GM18519 (cell line): ENCODE data around the gene SH3PXD2A.

Source experiments
- ATAC-seq: cut with Tn5 transposase; IDR thresholded peaks from one replicate; pipeline ENCODE4 v1.9.1; 2021; ENCODE audit warnings: mild to moderate bottlenecking, moderate library complexity; ENCODE audit not compliant: unreplicated experiment, low FRiP score

SH3PXD2A gene

DNA sequence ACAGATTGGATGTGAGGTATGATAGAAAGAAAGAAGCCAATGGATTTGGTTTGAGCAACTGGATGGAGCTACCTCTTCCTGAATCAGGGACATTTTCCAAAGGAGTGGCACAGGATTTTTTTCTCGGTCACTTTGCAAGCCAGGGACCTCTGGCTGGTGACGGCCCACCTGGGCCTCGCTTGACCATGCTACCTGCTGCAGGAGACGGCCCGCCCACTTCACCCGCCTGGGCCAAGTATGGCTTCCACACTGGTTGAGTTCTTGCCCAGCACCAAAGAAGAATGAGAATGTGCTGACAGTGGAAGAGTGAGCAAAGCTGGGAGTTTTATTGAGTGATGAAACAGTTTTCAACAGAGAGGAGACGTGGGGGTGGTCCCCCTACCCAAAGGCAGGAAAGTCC is 24.5 kb upstream of the SH3PXD2A start:
- ATAC-seq: no peak

DNA sequence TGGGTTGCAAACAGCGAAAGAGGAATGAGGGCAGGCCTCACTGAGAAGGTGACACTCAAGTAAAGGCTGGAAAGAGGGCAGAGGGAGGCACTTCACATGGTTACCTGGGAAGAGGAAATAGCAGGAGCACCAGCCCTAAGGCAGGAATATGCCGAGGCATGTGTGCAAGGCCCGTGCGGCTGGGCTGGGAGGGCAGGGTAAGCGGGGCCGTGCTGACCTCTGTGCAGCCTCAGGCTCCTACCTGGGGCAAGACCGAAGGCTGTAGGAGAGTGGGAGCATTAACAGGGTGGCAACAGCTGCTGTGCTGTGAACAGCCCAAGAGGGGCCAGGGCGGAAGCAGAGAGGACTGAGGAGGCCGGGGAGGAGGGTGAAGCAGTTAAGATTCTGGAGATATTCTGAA is 24.0 kb upstream of the SH3PXD2A start:
- ATAC-seq: no peak

DNA sequence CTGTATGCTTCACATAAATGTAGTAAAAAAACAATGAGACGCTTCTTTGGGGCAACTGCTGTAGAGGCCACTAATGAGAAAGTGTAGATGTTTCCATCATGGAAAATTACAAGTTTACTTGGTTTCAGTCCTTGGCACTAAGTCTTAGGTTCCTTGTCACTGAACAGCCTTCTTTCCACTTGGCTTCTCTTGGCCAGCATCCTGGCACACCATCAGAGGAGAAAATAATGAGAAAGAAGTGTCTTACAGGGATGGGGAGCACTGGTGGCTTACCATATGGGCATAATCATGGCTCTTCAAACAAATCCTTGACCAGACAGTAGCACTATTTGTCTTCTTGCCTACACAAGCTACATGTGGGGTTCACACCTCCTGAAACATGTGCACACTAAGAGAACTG is 22.5 kb upstream of the SH3PXD2A start:
- no peak for ATAC-seq

DNA sequence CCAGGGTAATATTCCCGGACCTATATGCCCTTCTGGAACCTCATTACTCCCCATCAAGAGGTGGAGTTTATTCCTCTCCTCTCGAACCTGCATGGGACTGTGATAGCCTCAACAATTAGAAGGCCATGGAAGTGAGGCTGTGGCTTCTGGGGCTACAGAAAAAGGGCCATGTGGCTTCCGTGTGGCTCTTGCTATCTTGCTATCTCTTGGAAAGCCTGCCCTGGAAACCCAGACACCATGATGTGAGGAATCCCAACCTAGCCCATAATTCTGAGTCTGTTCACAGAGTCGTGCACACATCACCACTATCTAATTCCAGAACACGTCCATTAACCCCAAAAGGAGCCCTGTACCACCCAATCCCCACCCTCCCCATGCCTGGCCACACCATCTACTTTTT is 20.8 kb upstream of the SH3PXD2A start:
- ATAC-seq: no peak

DNA sequence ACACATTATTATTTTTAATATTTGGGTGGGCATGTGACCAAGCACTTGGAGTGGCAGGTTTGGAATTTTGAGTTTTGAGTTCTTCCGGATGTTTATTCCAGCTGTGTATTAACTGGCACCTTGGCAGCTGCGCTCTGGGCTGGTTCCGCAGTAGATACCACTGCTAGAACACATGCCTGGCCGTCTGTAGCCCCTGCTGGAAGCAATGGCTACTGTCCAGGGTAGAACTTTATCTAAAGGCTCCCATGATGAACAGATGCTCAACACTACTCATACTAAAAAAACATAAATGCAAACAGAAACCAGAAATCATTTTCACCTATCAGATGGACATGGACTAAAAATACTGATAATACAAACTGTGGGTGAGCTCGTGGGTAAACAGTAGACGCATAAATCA is 19.4 kb upstream of the SH3PXD2A start:
- ATAC-seq: no peak

DNA sequence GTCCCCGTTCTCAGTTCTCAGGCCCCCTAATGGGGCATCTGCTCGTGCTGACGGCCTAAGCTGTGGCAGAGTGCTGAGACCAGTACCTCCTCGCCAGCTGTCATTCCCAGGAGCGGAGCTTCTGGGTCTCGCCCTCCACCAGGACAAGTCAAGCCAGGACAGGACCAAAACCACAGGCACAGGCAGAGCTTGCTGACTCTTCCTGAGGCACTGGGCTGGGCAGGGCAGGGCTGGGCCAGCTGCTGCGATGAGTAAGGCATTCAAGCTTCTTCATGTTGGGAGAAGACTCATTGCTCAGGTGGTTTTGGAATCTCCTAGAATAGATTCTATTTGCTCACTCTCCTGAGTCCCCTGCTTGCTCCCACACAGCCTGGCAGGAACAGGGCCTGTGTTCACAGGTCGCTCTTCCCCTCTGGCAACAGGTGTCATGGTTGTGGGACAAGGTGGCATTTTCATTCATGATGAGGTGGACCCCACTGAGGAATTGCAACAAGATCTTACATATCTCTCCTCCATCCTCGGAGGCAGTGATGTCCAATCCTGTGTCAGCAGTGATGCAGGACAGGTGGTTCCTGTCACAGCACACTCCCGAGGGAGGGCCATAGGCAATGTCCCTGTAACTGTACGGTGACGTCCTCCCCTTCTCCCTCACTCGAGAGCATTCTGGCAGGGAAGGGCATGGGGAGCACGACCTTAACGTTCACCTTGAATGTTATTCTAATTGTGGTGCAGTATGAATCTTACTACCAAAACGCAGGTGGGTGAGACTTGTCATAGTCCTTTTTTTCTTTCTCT is 17.0 kb upstream of the SH3PXD2A start:
- no peak for ATAC-seq

DNA sequence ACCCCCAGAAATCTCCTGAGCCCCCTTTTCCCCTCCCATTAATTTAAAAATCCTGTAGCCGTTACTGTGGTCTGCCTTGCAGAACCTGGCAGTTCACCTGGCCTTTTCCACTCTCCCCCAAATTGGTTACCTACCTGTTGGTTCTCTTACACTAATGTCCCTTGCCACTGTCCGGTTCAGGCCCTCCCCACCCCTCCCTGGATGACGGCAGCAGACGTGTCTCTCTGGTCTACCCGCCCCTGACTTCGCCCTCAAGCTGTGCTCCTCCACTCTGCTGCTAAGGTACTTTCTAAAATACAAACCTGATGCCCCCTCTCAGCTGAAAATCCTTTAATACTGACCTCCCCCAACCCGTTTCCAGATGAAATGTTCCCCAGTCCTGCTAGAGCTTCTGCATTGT is 15.6 kb upstream of the SH3PXD2A start:
- ATAC-seq: no peak

DNA sequence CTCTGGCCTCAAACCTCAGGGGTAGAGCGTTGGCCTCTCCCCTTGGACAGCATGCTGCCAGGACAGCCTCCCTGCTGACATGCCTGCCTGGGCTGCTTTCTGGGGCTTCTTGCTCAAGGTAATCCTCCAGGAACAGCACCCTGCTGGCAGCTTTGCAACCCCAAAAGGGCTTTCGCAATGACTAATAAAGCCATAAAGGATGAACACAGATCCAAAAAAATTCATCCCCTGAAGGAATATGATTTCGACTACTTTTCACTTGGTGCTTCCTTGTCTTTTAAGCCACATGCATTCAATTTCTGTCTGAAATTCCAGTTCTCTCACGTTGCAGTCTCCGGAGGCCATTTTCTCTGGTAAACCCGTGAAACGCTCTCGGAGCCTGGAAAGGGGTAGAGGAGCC is 15.1 kb upstream of the SH3PXD2A start:
- no peak for ATAC-seq

DNA sequence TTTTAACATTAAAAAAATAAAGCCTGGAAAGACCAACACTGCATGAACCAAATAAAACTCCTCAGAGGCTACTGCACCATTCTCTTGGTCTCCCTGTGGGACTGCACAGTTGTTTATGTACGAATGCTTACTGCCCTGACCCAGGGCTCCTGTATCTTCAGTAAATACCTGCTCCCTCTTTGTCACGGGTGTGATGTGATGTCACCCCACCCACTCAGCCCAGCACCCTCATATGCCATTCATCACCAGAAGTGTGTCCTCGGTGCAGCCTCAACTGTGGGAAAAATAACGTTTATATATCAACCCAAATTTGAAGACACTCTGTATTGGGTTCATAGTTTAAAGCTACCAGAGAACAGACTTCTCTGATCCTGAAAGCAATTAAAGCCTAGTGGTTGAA is 14.0 kb upstream of the SH3PXD2A start:
- no peak for ATAC-seq

DNA sequence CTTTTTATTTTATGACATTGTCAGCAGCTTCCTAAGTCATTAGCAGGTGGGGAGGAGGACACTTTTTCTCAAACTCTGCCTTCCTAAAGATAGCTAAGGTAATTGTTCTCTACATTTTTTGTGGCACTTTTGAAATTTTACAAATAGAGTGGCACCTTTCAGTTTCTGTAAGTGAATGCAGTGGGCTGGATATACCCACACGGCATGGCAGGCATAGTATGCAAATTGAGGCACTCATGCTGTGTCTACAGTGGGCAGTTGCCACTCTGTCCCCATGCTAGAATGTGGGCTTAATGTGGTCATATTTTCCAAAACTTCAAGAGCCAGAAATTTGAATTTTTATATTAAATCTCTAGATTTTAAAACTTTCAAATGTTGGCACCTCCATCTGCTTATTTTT is 12.8 kb upstream of the SH3PXD2A start:
- no peak for ATAC-seq

DNA sequence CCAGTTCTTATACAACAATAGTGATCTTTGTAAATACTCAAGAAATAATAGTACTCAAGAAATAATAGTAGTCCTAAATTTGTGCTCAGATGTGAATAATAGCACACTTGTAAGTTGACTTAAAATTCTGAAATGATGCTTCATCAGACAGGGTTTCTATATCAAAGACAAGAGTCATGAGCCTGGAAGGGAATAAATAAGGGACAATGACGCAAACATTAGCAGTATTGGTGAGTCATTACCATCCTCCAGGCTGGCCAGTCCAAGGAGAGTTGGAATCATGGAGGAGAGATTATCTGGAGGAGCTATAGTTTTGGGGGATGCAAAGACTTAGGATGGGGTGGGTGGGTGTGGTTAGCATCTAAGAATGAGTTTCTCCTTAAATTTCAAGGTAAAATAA is 6.1 kb upstream of the SH3PXD2A start:
- ATAC-seq: no peak

DNA sequence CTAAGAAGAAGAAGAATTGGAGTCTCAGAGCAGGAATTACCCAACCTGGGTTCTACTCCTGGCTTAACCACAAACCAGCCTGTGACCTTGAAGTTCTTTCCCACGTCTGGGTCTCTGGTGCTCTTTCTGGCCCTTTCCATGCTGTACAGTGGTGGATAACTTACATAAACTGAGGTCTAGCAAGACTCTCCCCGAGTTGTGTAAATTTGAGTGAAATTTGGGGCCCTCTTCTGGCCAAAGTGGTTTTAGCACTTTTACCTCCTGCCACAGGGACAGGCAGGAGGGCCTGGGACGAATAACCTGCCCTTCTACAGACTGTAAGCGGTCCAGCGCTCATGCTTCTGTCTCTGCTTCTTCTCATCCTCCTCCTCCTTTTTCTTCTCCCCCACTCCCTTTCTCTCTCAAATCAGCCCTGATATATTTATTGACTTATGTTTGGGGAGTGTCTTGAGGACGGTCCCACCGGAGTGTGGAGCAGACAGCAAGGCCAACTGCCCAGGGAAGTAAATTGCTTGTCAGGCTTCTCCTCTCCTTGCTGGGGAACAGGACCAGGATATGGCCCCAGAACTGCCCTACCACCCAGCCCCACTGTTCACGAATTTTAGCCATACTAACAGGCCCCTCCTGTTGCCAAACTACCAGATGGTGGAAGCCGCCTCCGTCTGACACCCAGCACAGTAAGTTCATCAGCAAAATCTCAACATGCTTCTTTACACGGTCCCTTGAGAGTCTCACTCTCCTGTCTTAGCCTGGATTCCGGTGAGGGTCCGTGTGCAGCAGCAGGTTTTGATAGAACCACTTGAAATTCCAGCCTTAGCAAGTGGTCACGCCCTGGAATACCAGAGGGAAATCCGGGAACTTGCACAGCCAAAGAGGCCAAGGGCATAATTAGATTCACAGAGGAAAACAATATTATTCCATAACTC is 4.0 kb upstream of the SH3PXD2A start:
- no peak for ATAC-seq

DNA sequence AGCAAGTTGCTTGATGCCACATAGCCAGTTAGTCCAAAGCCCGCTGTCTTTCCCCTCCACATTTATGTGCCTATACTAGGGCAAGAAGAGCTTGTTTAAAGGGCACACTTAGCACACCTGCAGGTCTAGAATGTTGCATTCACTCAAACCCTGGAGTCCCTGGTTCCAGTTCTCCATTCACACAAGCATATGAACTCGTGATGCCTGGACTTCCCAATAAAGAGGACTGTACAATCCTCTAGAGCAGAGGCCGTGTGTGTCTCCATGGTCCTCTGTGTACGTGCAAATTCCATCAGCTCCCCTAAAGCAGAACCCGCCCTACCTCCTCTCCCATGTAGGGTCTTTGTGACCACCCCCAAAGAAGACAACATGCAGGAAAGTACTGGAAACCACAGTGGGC is 3.0 kb upstream of the SH3PXD2A start:
- ATAC-seq: no peak

DNA sequence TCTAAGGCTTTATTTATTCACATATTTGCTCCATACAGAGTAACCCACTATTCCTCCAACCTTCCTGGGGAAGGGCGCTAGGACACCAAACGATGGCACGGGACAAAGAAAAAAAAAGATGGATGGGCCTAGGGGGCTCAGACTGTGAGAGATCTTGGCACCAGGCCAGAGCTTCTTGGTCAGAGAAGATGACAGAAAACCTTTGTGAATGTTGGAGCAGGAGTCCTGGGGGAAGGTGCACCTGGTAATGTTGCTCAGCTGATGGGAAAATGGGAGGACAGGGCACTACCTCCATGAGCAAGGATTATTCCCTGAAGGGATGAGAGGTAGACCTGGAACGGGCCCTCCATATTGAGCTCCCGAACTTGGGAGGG is 1.4 kb upstream of the SH3PXD2A start:
- no peak for ATAC-seq

DNA sequence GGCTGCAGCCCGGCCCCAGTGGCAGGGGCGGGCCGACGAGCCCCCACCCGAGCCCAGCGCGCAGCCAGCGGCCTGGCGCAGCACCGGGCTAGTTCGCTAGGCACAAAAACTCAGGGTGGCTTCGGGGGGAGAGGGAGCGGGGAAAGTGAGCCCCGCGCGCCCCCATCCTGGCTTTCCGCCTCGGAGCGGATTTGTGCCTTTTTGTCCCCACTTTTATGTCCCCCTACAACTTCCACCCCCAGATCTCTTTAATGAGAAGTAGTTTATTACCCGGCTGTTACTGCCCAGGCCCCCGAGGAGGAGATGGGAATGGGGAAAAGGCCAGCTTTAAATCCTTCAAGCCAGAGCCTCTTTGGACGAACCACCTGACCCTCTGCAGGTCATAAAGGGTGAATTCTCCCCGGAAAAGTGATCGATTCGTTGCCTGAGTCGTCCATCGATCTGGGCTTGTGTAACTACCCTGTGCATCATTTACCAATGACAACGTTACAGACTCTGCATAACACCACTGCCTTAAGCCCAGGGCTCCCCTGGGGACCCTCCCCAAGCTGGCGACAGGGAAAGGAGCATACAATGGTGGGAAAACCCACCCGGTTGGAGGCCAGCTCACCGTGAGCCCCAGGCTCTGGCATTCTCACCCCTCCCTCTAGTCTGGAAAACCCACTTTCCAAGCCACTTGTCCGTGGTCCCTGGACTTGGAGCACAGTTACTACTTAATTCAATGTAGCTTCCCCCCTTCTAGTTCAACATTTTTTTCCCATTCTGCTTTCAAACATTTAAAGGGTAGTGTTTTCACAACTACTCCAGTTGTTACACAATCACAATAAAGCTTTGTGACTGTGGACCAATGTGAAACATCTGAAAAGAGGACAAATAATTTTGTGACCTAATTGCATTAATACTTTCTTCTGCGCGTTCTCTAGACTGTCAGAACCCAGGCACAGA is 748 bp upstream of the SH3PXD2A start:
- ATAC-seq: no peak

DNA sequence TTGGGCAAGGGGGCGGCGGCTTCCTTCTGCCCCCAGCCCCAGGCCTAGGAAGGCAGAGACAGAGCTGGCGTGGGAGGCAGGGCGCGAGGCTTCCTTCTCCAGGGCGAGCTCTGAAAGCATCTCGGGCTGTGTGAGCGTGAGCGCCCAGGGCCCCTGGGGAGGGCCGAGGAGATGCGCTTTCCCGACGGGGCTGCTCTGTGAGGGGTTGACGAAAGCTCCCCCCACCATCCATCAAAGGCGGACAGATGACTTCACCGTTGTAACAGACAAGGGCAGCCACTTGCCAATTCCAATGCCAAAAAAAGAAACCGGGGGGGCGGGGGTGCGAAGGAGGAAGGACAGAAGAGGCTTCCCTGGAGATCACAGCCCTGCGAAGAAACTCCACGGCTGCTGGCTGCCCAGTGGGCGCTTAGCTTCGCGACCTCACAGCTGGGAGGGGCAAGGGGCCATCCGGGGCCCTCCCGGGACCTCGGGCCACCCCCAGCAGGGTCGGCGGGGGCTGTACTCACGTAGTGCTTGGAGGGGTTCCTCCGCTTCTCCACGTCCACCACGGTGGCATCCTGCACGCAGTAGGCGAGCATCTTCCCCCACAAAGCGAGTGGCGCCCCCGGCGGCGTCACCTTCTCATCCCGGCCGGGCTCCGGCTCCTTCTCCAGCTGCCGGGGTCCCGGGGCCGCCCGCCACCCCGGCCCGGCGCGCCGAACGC is 537 bp downstream of the SH3PXD2A start:
- ATAC-seq: no peak

DNA sequence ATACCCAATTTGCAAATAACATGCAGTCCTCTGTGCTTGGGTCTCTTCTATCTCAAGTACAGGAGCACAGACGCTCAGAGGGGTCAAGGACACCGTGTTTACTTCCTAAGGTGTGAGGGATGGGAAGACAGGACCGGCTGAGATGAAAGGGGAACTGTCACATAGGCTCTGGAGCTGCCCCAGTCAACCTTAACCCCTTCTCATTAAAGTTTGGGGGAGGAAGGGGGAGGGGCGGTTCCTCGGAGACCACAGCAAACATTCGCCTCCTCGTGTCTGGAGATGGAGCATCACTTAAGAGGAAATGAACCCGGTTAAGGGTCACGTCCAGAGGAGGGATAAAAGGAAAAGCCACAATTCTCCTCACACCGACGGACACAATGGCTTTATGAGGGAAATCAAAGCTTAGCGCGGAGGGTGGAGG is 1.1 kb downstream of the SH3PXD2A start:
- ATAC-seq: no peak

DNA sequence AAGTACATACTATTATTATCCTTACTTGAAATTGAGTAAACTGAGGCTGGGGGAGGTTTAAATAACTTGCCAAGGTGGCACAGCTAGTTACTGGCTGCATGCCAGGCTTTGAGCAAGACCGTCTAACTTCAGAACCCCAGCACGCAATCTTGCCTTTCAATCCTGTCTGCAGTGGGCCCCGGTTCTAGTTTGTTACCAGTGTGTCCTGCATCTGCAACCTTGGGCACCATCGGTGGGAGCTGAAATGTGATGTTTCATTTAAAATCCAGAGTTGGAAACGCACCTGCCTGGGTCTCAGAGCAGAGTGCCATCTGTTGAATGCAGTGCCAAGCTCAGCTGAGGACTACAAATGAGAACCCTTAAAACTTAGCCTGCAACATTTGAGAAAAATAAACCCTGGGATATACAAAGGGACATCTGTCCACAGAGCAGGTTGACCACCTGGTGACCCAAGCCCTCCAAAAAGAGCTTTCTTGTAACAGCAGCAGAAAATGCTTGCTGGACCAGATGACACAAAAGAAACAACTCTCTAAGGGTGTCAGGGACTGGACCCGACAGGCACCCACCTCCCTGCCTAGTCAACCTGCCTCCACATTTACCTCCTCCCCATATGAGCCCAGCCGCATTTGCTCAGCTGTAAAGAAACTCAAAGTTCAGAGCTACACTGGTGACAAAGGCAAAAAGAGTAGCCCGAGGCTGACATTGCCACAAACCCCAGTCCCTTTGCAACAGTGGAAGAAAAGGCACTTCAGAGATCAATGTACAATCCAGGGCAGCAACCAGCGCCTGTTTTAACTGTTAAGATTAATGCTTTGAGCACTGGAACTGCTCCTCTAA is 1.7 kb downstream of the SH3PXD2A start:
- ATAC-seq: no peak

DNA sequence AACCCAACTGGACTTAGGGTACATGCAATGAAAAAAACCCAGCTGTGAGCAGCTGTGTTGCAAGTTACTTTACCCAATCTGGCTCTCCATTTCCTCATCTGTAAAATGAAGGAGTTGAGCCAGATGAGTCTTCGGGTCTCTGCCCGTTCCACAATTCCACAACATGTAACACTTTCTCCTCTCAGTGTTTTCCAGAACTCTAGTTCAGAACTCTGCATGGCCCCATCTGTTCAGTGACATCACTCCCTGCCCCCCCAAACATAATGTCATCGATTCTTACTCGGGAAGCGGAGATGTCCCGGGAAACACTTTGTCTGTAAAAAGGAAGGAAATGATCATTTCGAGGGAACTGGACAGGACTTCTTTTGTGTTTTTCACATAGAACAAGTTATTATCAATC is 2.5 kb downstream of the SH3PXD2A start:
- no peak for ATAC-seq
